ENCODE measurements around the gene NEB.
A peak's percentile ranks its signal among the peaks of the same experiment; 100 is the strongest.

The NEB gene

DNA sequence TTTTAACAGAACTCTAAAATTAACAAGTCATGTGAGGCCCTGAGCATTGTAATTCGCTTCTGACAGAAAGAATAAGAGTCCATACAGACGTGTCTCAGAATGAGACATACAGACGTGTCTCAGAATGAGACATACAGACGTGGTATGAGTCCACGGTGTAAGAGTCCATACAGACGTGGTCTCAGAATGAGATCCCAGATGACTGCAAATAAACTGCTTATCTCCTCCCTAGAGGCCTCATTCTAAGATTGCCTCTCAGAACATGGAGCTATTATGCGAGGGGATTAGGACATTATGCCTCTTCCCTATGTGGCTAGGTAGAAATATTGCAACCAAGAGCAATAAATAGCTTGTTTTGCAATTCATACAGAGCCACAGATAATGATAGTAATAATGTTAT lies 63.9 kb downstream of the NEB start:
- H3K36me3 Mint-ChIP-seq (ENCODE audit: insufficient read depth), result no peaks in the 10 kb centered on the region
- peaks cover 15 to 25% of the 10 kb centered on the region in 2 donors for H3K4me1 Mint-ChIP-seq (ENCODE audit: low read depth in 2 of 2)
- ATAC-seq (replicated peaks) (no peak), DNase-seq (no peak)
- no peaks in the 10 kb centered on the region for H3K27me3 Mint-ChIP-seq
- H3K27ac Mint-ChIP-seq, result peak overlapping the region in 1 of 2 donors; percentile 77
- H3K4me3 Mint-ChIP-seq, result peak overlapping the region in 1 of 2 donors; percentile 50
- no peaks in the 10 kb centered on the region for H3K9me3 Mint-ChIP-seq

DNA sequence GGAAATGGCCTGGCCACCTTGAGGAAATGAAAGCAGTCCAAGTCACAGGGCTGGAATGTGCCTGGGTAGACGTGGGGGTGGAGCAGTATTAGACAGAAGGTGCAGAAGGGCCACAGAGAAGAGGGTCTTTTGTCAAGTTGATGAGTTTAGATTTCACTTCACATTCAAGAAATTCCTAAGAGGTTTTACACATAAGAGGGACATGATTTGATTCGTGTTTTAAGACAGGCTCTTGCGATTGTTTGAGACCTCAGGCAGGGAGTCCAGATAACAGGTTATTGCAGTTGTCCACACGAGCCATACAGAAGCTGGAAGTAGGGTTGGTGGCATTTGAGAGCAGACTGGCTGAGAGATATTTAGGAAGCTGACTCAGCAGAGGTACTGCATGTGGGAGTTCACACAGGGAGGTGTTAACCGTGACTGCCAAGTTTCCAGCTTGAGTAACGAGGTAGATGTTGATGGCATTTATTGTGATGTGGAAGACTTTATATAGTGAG lies 64.6 kb downstream of the NEB start:
- DNase-seq, result peak; percentile 3 to 8 (median 5)
- H3K4me1 Mint-ChIP-seq (ENCODE audit: low read depth in 2 of 2), result peaks cover 15 to 25% of the 10 kb centered on the region in 2 donors
- peak overlapping the region in 1 of 2 donors; percentile 77 for H3K27ac Mint-ChIP-seq
- H3K9me3 Mint-ChIP-seq, result no peaks in the 10 kb centered on the region
- ATAC-seq (replicated peaks), result peak; percentile 94
- H3K36me3 Mint-ChIP-seq (ENCODE audit: insufficient read depth), result no peaks in the 10 kb centered on the region
- no peaks in the 10 kb centered on the region for H3K27me3 Mint-ChIP-seq
- peak overlapping the region; percentile 9 to 50 for H3K4me3 Mint-ChIP-seq

DNA sequence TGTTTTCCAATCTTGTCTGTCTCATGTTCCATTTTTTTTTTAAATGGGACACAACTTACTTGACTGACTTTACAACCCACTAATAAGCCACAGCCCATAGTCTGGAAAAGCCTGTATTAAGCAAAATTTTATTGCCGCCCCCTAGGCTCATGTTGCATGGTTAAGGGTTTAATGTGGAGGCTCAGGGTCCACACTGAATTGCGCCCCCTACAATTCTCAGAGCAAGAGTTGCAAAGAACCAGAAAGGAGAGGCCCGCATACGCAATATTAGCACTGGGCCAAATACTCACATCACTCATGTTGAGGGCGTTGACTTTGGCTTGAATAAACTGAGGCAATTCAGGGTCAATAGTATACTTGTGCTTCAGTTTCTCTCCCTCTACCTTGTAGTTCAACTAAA lies 65.5 kb downstream of the NEB start:
- Mint-ChIP-seq H3K4me1 (ENCODE audit: low read depth in 2 of 2) (peaks cover 15 to 25% of the 10 kb centered on the region in 2 donors), H3K27me3 (peaks cover 0 to under 1% of the 10 kb centered on the region in 2 donors), H3K9me3 (no peaks in the 10 kb centered on the region), H3K36me3 (ENCODE audit: insufficient read depth) (no peaks in the 10 kb centered on the region), H3K4me3 (peak overlapping the region in 1 of 2 donors; percentile 50), H3K27ac (no peak overlapping the region)
- ATAC-seq (replicated peaks) (no peak), DNase-seq (no peak)

DNA sequence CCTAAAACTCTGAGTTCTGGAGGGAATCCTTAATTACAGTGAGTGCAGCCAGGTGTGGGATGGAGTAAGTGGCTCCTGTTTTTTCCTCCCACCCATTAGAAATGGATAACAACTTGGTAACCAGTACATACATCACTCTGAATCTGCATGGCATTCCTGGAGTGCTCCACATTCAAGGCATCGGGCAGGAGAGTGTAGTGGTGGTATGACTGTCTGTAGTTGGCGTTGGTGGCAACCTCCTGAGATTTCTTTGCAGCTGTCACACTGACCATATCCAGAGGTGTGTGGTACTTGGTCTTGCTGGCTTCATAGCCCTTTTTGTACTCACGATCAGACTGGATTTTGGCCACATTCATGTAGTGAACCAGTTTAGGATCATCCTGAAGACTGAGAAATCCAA lies 68.3 kb downstream of the NEB start:
- H3K36me3 Mint-ChIP-seq (ENCODE audit: insufficient read depth), result no peaks in the 10 kb centered on the region
- no peaks in the 10 kb centered on the region for H3K9me3 Mint-ChIP-seq
- H3K4me3 Mint-ChIP-seq, result no peak overlapping the region
- ATAC-seq (replicated peaks) (no peak), DNase-seq (no peak)
- peaks cover 0 to 15% of the 10 kb centered on the region in 2 donors for H3K27me3 Mint-ChIP-seq
- H3K4me1 Mint-ChIP-seq (ENCODE audit: low read depth in 2 of 2), result peaks cover 15 to 21% of the 10 kb centered on the region in 2 donors
- H3K27ac Mint-ChIP-seq, result no peak overlapping the region

DNA sequence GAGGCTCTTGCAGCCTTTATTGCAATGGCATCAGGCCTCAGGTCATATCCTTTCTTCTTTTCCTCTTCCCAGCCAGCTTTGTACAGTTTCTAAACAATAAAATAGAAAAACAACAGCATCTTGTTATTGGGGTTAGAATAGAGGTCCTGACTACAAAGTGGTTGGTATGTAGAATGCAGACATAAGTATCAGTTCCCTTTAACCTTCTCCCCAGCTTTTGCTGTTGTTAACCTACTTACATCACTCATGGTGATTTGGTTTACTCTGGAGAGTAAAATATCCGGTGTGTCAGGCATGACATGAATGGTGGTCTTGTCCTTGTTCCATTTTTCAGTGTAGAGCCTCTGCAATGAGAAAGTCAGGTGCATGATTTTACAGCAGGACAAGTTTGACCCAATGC lies 69.8 kb downstream of the NEB start:
- no peak overlapping the region for H3K27ac Mint-ChIP-seq
- H3K4me1 Mint-ChIP-seq (ENCODE audit: low read depth in 2 of 2), result peaks cover 5 to 7% of the 10 kb centered on the region in 2 donors
- no peak for ATAC-seq (replicated peaks)
- no peak overlapping the region for H3K4me3 Mint-ChIP-seq
- DNase-seq, result no peak
- no peaks in the 10 kb centered on the region for H3K9me3 Mint-ChIP-seq
- H3K27me3 Mint-ChIP-seq, result peaks cover 0 to 15% of the 10 kb centered on the region in 2 donors
- no peaks in the 10 kb centered on the region for H3K36me3 Mint-ChIP-seq (ENCODE audit: insufficient read depth)

DNA sequence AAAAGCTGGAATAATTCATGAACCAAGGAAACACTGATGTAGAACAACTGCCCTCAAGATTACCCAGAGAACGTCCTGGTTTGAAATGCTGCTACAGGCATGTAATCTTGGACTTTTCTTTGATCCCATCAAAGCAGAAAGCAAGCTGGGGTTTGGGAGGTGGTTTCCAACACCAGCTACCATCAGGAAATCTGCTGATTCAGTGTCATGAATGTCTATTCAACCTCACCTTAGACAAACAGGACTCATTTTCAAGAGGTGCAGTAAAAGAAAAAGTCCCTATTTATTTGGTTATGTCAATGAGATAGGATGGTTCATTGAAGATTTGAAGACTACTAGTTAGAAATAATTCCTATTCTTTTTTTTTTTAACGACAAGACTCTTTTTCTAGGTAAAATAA lies 72.7 kb downstream of the NEB start:
- Mint-ChIP-seq H3K4me3 (no peak overlapping the region), H3K27me3 (peaks cover 7 to 23% of the 10 kb centered on the region in 2 donors), H3K36me3 (ENCODE audit: insufficient read depth) (no peaks in the 10 kb centered on the region), H3K9me3 (no peaks in the 10 kb centered on the region), H3K4me1 (ENCODE audit: low read depth in 2 of 2) (no peaks in the 10 kb centered on the region), H3K27ac (no peak overlapping the region)
- DNase-seq (no peak), ATAC-seq (replicated peaks) (no peak)

DNA sequence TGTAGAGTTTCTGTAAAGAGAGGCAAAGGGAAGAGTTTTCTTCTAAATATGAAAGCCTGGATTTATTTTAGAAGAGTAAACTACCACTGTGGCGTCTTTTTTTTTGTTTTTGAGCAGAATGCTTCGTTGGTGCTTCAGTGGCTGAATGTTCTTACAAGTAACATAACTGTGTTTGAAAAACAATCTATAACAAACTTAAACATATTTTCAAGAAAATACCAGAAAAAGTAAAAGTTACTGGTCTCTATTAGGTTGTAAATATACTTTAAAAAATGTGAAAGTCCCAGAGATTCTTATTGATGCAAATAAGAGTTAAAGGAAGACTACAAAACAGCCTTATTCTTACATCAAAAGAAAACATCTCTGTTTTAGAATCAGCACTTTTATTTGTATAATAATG lies 76.2 kb downstream of the NEB start:
- ATAC-seq (replicated peaks) (no peak), DNase-seq (no peak)
- Mint-ChIP-seq H3K27me3 (peaks cover 13 to 16% of the 10 kb centered on the region in 2 donors), H3K27ac (no peak overlapping the region), H3K9me3 (no peaks in the 10 kb centered on the region), H3K36me3 (ENCODE audit: insufficient read depth) (no peaks in the 10 kb centered on the region), H3K4me1 (ENCODE audit: low read depth in 2 of 2) (no peaks in the 10 kb centered on the region), H3K4me3 (no peak overlapping the region)

DNA sequence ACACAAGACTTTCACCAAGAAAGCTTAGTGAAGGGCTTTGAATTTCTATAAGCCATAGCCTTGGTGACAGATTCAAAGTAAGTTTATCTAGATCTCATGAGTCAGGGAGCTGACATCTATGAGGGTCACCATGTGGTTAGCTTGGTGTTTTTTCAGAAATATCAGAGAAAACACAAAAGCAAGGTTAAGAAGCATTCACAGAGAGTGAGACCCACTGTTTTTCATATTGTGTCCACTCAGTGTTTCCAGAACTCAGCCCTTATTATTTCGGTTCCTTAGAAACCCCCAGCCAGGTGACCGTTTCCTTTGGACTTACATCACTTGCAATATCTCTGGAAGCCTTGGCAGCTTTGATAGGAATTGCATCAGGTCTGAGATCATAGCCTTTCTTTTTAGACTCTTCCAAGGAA lies 76.6 kb downstream of the NEB start:
- no peaks in the 10 kb centered on the region for H3K36me3 Mint-ChIP-seq (ENCODE audit: insufficient read depth)
- no peak for ATAC-seq (replicated peaks)

DNA sequence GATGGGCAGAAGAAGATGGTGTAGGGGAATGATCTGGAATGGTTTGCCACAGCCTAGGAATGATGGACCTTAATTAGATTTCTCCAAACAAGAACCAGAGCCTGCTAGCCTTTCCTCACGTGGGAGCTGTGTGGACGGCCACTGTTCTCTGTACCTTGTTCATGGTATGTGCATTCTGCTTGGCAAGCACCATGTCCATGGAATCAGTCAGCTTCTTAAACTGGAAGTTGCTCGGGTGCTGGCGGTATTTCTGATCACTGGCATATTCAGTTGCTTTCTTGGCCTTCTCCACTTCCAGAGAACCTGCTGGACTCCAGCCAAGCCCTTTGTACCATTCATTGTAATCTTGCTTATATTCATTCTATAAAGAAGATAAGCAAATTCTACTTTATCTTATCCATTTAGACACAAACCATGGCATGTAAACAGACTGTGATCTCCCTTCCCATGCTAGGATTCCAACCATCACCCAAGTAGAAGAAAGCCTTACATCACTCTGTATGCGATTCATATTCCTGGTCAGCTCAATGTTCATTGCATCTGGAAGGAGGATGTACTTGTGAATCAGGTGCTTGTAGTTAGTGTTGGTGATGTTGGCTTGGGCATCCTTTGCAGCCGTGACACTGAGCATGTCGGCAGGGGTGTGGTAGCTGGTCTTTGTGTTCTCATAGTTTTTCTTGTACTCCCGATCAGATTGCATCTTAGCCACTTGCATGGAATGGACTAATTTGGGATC lies 78.4 kb downstream of the NEB start:
- ATAC-seq (replicated peaks), result no peak
- Mint-ChIP-seq H3K9me3 (no peaks in the 10 kb centered on the region), H3K36me3 (ENCODE audit: insufficient read depth) (no peaks in the 10 kb centered on the region), H3K4me1 (ENCODE audit: low read depth in 2 of 2) (no peaks in the 10 kb centered on the region), H3K27me3 (peaks cover 8 to 13% of the 10 kb centered on the region in 2 donors), H3K27ac (no peak overlapping the region), H3K4me3 (no peak overlapping the region)
- DNase-seq, result no peak

More for the DNA sequence above, 76.6 kb downstream of the NEB start:
- Mint-ChIP-seq H3K27ac (no peak overlapping the region), H3K4me3 (no peak overlapping the region), H3K27me3 (peaks cover 12 to 13% of the 10 kb centered on the region in 2 donors), H3K4me1 (ENCODE audit: low read depth in 2 of 2) (no peaks in the 10 kb centered on the region), H3K9me3 (no peaks in the 10 kb centered on the region)
- no peak for DNase-seq

DNA sequence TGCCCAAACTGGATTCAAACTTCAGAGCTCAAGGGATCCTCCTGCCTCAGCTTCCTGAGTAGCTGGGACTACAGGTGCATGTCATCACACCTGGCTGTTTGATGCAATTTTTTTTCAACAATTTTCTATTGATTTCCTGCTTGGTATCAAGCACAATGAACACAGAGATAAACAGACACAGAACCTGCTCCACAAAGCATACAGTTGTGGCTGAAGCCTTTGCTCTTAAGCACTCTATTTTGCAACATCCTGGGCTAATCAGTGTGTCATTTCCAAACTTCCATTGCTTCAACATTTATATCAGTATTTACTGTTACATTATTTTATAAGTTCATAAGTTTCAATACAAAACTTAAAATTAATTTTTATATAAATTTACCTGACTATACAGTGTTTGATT lies 79.4 kb downstream of the NEB start:
- no peaks in the 10 kb centered on the region for H3K9me3 Mint-ChIP-seq
- ATAC-seq (replicated peaks), result no peak
- H3K27ac Mint-ChIP-seq, result no peak overlapping the region
- no peak for DNase-seq
- peaks cover 8 to 13% of the 10 kb centered on the region in 2 donors for H3K27me3 Mint-ChIP-seq
- no peak overlapping the region for H3K4me3 Mint-ChIP-seq
- H3K36me3 Mint-ChIP-seq (ENCODE audit: insufficient read depth), result no peaks in the 10 kb centered on the region
- no peaks in the 10 kb centered on the region for H3K4me1 Mint-ChIP-seq (ENCODE audit: low read depth in 2 of 2)

DNA sequence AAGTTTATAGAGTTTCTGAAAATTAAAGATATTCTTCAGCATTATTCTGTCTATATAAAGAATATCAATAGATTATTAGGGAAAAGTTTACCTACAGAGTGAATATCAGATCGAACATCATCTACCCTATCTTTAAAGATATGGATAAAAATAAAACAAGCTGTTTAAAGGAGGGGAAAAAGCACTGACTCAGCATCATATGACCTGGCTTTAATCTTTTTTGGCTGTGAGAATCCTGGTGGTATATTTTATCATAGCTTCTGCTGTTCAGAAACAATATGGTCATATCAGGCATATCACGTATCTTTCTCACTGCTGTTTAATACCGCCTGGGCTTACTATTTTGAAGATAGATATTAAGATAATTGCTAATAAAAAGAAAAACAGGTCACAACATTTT lies 80.2 kb downstream of the NEB start:
- ATAC-seq (replicated peaks) (no peak), DNase-seq (no peak)
- no peaks in the 10 kb centered on the region for H3K36me3 Mint-ChIP-seq (ENCODE audit: insufficient read depth)
- no peak overlapping the region for H3K4me3 Mint-ChIP-seq
- peaks cover 8 to 13% of the 10 kb centered on the region in 2 donors for H3K27me3 Mint-ChIP-seq
- no peaks in the 10 kb centered on the region for H3K4me1 Mint-ChIP-seq (ENCODE audit: low read depth in 2 of 2)
- H3K27ac Mint-ChIP-seq, result no peak overlapping the region
- H3K9me3 Mint-ChIP-seq, result no peaks in the 10 kb centered on the region

DNA sequence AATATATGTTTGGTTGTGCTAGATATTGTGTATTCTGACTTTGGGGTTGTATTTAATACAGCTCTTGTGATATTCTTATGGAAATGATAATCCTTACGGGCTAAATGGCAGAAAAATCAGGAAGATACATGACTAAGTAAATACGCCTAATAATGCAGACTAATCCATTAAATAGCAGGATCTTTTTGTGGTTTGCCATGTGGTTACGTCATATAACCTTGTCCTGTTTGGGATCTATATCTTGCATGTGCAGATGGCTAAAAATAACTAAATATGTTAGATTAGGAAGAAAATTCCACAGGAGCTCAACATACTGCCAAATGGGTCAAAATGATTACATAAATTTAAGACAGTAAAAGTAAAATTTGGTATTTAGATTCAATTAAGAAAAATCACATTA lies 83.0 kb downstream of the NEB start:
- no peak for DNase-seq
- no peaks in the 10 kb centered on the region for H3K4me1 Mint-ChIP-seq (ENCODE audit: low read depth in 2 of 2)

DNA sequence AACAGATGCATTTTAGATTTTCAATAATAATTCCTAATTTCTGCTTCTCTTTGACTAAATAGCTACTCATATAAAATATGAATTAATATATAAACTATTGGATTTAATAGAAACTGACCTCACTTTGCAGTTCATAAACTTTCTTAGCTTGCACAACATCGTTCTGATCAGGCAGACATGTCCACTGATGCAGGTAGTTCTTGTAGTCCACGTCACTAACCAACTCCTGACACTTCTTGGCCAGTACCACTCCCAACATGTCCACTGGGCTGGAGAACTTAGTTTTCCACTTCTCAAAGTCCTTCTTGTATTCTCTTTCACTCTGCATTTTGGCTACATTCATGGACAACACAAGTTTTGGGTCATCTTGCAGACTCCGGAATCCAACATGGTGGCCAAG lies 83.8 kb downstream of the NEB start:
- Mint-ChIP-seq H3K9me3 (no peaks in the 10 kb centered on the region), H3K27me3 (peaks cover 0 to 5% of the 10 kb centered on the region in 2 donors), H3K4me3 (no peak overlapping the region), H3K4me1 (ENCODE audit: low read depth in 2 of 2) (no peaks in the 10 kb centered on the region), H3K27ac (no peak overlapping the region), H3K36me3 (ENCODE audit: insufficient read depth) (no peaks in the 10 kb centered on the region)
- DNase-seq (no peak), ATAC-seq (replicated peaks) (no peak)

More for the DNA sequence above, 83.0 kb downstream of the NEB start:
- H3K9me3 Mint-ChIP-seq, result no peaks in the 10 kb centered on the region
- H3K4me3 Mint-ChIP-seq, result no peak overlapping the region
- H3K36me3 Mint-ChIP-seq (ENCODE audit: insufficient read depth), result no peaks in the 10 kb centered on the region
- no peak for ATAC-seq (replicated peaks)
- peaks cover 0 to 5% of the 10 kb centered on the region in 2 donors for H3K27me3 Mint-ChIP-seq
- no peak overlapping the region for H3K27ac Mint-ChIP-seq

DNA sequence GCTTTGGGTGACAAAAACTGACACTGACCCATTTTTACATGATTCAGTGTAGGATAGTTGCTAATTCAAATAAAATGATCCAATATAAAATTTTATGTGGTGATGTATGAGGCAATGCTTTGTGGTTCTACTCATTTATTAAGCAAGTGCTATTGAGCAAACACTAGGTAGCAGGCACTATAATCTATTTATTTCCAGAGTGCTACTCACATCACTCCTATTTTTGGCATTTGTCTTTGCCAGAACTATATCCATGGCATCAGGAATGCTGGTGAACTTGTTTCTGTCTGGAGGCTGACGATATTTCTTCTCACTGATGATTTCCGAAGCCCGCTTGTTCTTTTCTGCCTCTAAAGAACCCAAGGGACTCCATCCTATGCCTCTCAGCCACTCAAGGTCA lies 84.3 kb downstream of the NEB start:
- H3K4me3 Mint-ChIP-seq, result no peak overlapping the region
- no peaks in the 10 kb centered on the region for H3K36me3 Mint-ChIP-seq (ENCODE audit: insufficient read depth)
- H3K9me3 Mint-ChIP-seq, result no peaks in the 10 kb centered on the region
- H3K27me3 Mint-ChIP-seq, result peaks cover 0 to 5% of the 10 kb centered on the region in 2 donors
- H3K4me1 Mint-ChIP-seq (ENCODE audit: low read depth in 2 of 2), result no peaks in the 10 kb centered on the region
- DNase-seq (no peak), ATAC-seq (replicated peaks) (no peak)
- no peak overlapping the region for H3K27ac Mint-ChIP-seq

All from effector memory CD8-positive, alpha-beta T cell (primary cell).